Panc1 (cell line): ENCODE results near the gene GAB1. TPM values are rescaled to one million over a fixed set of nuclear protein-coding genes. Genes with fewer than 3 reads are reported as not detected.

Source experiments
- ATAC-seq: fragments of 200-7000 bp; cut with Tn5 transposase; 2 replicates; pipeline ENCODE4 v1.9.1; 2020; ENCODE audit warnings: mild to moderate bottlenecking, moderate library complexity
- BruUV-seq: library from RNA; stranded (reverse); fragments of 400-500 nt; replicated peaks from 2 replicates; lab custom pipeline; 2021; lab: Mats Ljungman, UMichigan
- CTCF ChIA-PET: fragments of 300-600 bp; sonication (Branson Sonifier 250); formaldehyde crosslinking; loops from one replicate; lab custom pipeline; 2022; ENCODE audit warnings: antibody characterized with exemption; lab: Charles Lee
- POLR2A ChIA-PET: fragments of 300-600 bp; sonication (Branson Sonifier 250); formaldehyde crosslinking; loops from one replicate; lab custom pipeline; 2022; ENCODE audit warnings: antibody characterized with exemption; lab: Charles Lee
- DNase-seq: peaks from one replicate; pipeline ENCODE4 v3.0.0-alpha.2; 2010; ENCODE audit warnings: low read depth, low spot score
- H3K27ac ChIP-seq: 2 replicates; pipeline ENCODE4 v1.5.1; 2011; ENCODE audit warnings: mild to moderate bottlenecking, low read length, inconsistent platforms
- H3K27me3 ChIP-seq: fragments of 200-500 bp; sonication (Bioruptor generic); 2 replicates; pipeline ENCODE4 v1.6.0; 2014; ENCODE audit warnings: low read length, inconsistent platforms; ENCODE audit not compliant: control insufficient read depth, insufficient read depth
- H3K36me3 ChIP-seq: fragments of 200-500 bp; sonication (Bioruptor generic); 2 replicates; pipeline ENCODE4 v1.5.1; 2014; ENCODE audit warnings: inconsistent platforms, mild to moderate bottlenecking, low read length, moderate library complexity; ENCODE audit not compliant: control insufficient read depth, insufficient read depth
- H3K4me1 ChIP-seq: 2 replicates; pipeline ENCODE4 v1.5.1; 2011; ENCODE audit warnings: inconsistent platforms, mild to moderate bottlenecking, low read length, moderate library complexity; ENCODE audit not compliant: control insufficient read depth, insufficient read depth
- H3K4me3 ChIP-seq, 2 experiments: 2 replicates each; pipeline ENCODE4 v1.5.1; 2011 to 2012; ENCODE audit warnings: low read depth in 2 of 2, low read length in 2 of 2, mild to moderate bottlenecking in 2 of 2, inconsistent platforms in 1 of 2, moderate library complexity in 1 of 2
- H3K9me3 ChIP-seq: fragments of 200-500 bp; sonication (Bioruptor generic); 2 replicates; pipeline ENCODE4 v1.5.1; 2014; ENCODE audit warnings: low read depth, mild to moderate bottlenecking, inconsistent platforms, low read length, moderate library complexity; ENCODE audit not compliant: control insufficient read depth, insufficient read depth
- POLR2AphosphoS5 ChIP-seq: IDR thresholded peaks from 2 replicates; pipeline ENCODE4 v1.6.1; 2012; ENCODE audit warnings: mild to moderate bottlenecking, low read depth, low read length, moderate library complexity
- SIN3A ChIP-seq: IDR thresholded peaks from 2 replicates; pipeline ENCODE4 v1.6.1; 2012; ENCODE audit warnings: low read depth, mild to moderate bottlenecking, low read length, moderate library complexity, borderline replicate concordance; ENCODE audit not compliant: insufficient read depth
- TCF7L2 ChIP-seq: IDR thresholded peaks from 2 replicates; pipeline ENCODE4 v1.6.1; 2011; ENCODE audit warnings: mild to moderate bottlenecking, low read depth, low read length, inconsistent platforms
- in situ Hi-C: cut with HindIII; loops from 2 replicates; pipeline ENCODE4 v1.10.0; 2016; ENCODE audit warnings: low sequenced_read_pairs, low pct_unique_long_range_greater_than_20kb
- intact Hi-C: fragments of 100-400 bp; cut with micrococcal nuclease; formaldehyde crosslinking; loops from one replicate; pipeline ENCODE4 v1.10.0; 2022; ENCODE audit not compliant: unreplicated experiment
- total RNA-seq: library from RNA; stranded (reverse); gene quantifications from one replicate; pipeline ENCODE4 v1.2.1, GENCODE V29; 2021; ENCODE audit not compliant: unreplicated experiment
- TF ChIP-seq, protein P1 (sequence below), 2 experiments: IDR thresholded peaks; 2 replicates each; pipeline ENCODE4 v1.6.1; 2011 to 2012; ENCODE audit warnings: low read depth in 2 of 2, control low read depth in 1 of 2, low read length in 1 of 2, mild to moderate bottlenecking in 1 of 2, moderate library complexity in 1 of 2; ENCODE audit not compliant: insufficient read depth in 1 of 2
- TF ChIP-seq, protein P2 (sequence below): fragments of 450-650 bp; IDR thresholded peaks from 2 replicates; pipeline ENCODE4 v1.5.1; 2017; ENCODE audit warnings: mild to moderate bottlenecking

GAB1 gene
- total RNA-seq, 1 experiment from 2014 or later: 2.8 TPM

DNA sequence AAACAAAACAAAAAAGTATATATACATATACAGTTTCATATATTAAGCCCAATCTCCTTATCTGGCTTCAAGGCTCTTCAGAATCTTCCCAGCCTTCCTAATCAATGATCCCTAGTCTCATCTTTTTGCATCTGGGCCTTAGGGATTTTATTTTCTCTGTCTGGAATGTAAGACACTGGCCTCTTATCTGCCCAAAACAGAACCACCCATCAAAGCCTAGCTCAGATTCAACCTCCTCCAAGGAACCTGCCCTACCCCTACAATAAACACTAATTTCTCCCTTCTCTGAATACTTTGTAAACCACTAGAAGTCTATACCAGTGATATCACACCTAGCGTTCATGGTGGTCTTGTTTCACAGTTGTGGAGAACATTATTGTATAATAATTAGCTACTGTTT lies 23.2 kb upstream of the GAB1 start:
- Histone ChIP-seq H3K9me3 (no peaks in the 10 kb centered on the region), H3K27me3 (no peaks in the 10 kb centered on the region), H3K4me3 (no peak overlapping the region), H3K36me3 (no peaks in the 10 kb centered on the region), H3K4me1 (no peaks in the 10 kb centered on the region), H3K27ac (no peak overlapping the region)
- DNase-seq (no peak), ATAC-seq (no peak)
- no TSS peak for BruUV-seq
- POLR2A ChIA-PET: no interaction called here
- TF ChIP-seq POLR2AphosphoS5 (no peak), TCF7L2 (no peak), SIN3A (no peak)
- TF ChIP-seq, protein P1, sequence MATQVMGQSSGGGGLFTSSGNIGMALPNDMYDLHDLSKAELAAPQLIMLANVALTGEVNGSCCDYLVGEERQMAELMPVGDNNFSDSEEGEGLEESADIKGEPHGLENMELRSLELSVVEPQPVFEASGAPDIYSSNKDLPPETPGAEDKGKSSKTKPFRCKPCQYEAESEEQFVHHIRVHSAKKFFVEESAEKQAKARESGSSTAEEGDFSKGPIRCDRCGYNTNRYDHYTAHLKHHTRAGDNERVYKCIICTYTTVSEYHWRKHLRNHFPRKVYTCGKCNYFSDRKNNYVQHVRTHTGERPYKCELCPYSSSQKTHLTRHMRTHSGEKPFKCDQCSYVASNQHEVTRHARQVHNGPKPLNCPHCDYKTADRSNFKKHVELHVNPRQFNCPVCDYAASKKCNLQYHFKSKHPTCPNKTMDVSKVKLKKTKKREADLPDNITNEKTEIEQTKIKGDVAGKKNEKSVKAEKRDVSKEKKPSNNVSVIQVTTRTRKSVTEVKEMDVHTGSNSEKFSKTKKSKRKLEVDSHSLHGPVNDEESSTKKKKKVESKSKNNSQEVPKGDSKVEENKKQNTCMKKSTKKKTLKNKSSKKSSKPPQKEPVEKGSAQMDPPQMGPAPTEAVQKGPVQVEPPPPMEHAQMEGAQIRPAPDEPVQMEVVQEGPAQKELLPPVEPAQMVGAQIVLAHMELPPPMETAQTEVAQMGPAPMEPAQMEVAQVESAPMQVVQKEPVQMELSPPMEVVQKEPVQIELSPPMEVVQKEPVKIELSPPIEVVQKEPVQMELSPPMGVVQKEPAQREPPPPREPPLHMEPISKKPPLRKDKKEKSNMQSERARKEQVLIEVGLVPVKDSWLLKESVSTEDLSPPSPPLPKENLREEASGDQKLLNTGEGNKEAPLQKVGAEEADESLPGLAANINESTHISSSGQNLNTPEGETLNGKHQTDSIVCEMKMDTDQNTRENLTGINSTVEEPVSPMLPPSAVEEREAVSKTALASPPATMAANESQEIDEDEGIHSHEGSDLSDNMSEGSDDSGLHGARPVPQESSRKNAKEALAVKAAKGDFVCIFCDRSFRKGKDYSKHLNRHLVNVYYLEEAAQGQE (IDR thresholded peaks at IDR 0.05; ENCODE audit: insufficient read depth in 1 of 2, low read depth in 2 of 2, low read length in 1 of 2): no peak
- TF ChIP-seq, protein P2, sequence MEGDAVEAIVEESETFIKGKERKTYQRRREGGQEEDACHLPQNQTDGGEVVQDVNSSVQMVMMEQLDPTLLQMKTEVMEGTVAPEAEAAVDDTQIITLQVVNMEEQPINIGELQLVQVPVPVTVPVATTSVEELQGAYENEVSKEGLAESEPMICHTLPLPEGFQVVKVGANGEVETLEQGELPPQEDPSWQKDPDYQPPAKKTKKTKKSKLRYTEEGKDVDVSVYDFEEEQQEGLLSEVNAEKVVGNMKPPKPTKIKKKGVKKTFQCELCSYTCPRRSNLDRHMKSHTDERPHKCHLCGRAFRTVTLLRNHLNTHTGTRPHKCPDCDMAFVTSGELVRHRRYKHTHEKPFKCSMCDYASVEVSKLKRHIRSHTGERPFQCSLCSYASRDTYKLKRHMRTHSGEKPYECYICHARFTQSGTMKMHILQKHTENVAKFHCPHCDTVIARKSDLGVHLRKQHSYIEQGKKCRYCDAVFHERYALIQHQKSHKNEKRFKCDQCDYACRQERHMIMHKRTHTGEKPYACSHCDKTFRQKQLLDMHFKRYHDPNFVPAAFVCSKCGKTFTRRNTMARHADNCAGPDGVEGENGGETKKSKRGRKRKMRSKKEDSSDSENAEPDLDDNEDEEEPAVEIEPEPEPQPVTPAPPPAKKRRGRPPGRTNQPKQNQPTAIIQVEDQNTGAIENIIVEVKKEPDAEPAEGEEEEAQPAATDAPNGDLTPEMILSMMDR: no peak
- CTCF ChIA-PET: no interaction called here
- in situ Hi-C loops: no loop called here
- intact Hi-C loops: no loop called here

- ChIA-PET CTCF (no interaction called here), POLR2A (no interaction called here)
- no peak for TF ChIP-seq SIN3A
- TF ChIP-seq, protein P2: no peak
- no peak for TF ChIP-seq POLR2AphosphoS5
- TF ChIP-seq TCF7L2: no peak
- TF ChIP-seq, protein P1 (IDR thresholded peaks at IDR 0.05; ENCODE audit: insufficient read depth in 1 of 2, low read depth in 2 of 2, low read length in 1 of 2): no peak
- Histone ChIP-seq H3K9me3 (no peaks in the 10 kb centered on the region), H3K27ac (no peak overlapping the region), H3K36me3 (no peaks in the 10 kb centered on the region), H3K27me3 (no peaks in the 10 kb centered on the region), H3K4me1 (no peaks in the 10 kb centered on the region), H3K4me3 (no peak overlapping the region)
- BruUV-seq: no TSS peak
- DNase-seq (no peak), ATAC-seq (no peak)
- in situ Hi-C loops: no loop called here
- intact Hi-C loops: no loop called here
Measured at GRCh38 chr4:143313996-143314395, 22.7 kb upstream of the GAB1 start.
